Body of pancreas (tissue), 4 donors: ENCODE measurements around the gene CDH22. TPM values are rescaled to one million over a fixed set of nuclear protein-coding genes. Genes with fewer than 3 reads are reported as not detected.

Experiments
- ATAC-seq: fragments of 150-250 bp; one replicate; pipeline ENCODE4 v1.9.1; 2016
- DNase-seq, 4 donors: peaks; one replicate each; pipeline ENCODE4 v3.0.0-alpha.2; 2019
- H3K27ac ChIP-seq, 4 donors: fragments of 200-600 bp; sonication (generic); 1 replicate in 3 of 4; 2 replicates in 1 of 4; pipeline versions ENCODE4 v1.5.1 to v1.6.1; 2016 to 2019; ENCODE audit warnings: mild to moderate bottlenecking in 1 of 4, mixed read lengths in 1 of 4, moderate library complexity in 1 of 4
- H3K27me3 ChIP-seq, 2 donors: fragments of 200-600 bp; sonication (generic); one replicate each; pipeline ENCODE4 v1.6.0; 2016; ENCODE audit warnings: mild to moderate bottlenecking in 1 of 2
- H3K36me3 ChIP-seq, 2 donors: fragments of 200-600 bp; sonication (generic); replicated peaks in 1 of 2; 2 replicates each; pipeline ENCODE4 v1.5.1; 2016; ENCODE audit warnings: low read depth in 2 of 2; ENCODE audit not compliant: insufficient read depth in 1 of 2
- H3K4me1 ChIP-seq: fragments of 200-600 bp; sonication (generic); one replicate; pipeline ENCODE4 v1.6.0; 2016
- H3K4me3 ChIP-seq, 2 donors: fragments of 200-600 bp; sonication (generic); 1 replicate in 1 of 2; 2 replicates in 1 of 2; pipeline ENCODE4 v1.5.1; 2016 to 2019
- H3K9me3 ChIP-seq, 3 donors: fragments of 200-600 bp; sonication (generic); 1 replicate in 2 of 3; 2 replicates in 1 of 3; pipeline ENCODE4 v1.5.1; 2016
- POLR2A ChIP-seq, 3 donors: fragments of 450-650 bp; IDR thresholded peaks; one replicate each; pipeline ENCODE4 v1.6.1; 2016; ENCODE audit warnings: antibody characterized with exemption in 3 of 3, mild to moderate bottlenecking in 2 of 3
- WGBS, 2 donors: methylation state at CpG; one replicate each; pipeline ENCODE4 v1.1.5; 2017; 5-methylcytosine and 5-hydroxymethylcytosine counted together
- intact Hi-C: fragments of 100-400 bp; cut with DNase I; formaldehyde crosslinking; loops from one replicate; pipeline ENCODE4 v1.15.1; 2023
- total RNA-seq, 2 donors: library from RNA; depleted of rRNA; stranded (reverse); fragments of >200 nt; gene quantifications; one replicate each; pipeline ENCODE4 v1.1.0, GENCODE V29; 2016
- TF ChIP-seq, protein P1 (sequence below), 7 experiments: fragments of 450-650 bp in 4 of 7; fragments of 200-600 bp in 3 of 7; sonication (generic) in 3 of 7; IDR thresholded peaks; one replicate each; pipeline ENCODE4 v1.5.1; 2016 to 2019; ENCODE audit warnings: antibody characterized with exemption in 7 of 7

Gene CDH22
- total RNA-seq, 2 donors from 2014 or later, result 1.3 to 2.1 TPM

DNA sequence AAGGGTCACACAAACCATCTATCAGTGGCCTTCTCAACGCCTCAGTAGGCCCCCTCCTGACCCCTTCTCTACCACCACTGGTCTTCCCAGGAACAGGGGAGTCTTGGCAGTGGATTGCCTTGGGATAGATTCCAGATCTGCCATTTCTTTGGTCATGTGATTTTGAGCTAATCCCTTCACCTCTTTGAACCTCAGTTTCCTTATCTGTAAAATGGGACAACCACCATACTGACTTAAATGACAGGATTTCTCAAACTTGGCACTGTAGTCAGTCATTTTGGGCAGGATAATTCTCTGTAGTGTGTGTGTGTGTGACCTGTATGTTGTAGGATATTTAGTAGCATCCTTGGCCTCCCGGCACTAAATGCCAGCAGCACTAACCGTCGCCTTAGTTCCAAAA is 89.1 kb downstream of the CDH22 start:
- DNase-seq, result no peak
- Histone ChIP-seq H3K27ac (no peak overlapping the region), H3K36me3 (no peaks in the 10 kb centered on the region), H3K9me3 (no peaks in the 10 kb centered on the region), H3K4me3 (no peak overlapping the region), H3K27me3 (no peaks in the 10 kb centered on the region), H3K4me1 (no peaks in the 10 kb centered on the region)
- WGBS, 2 donors, result 88 to 91% methylated on average over 4 of the region's 4 CpGs
- intact Hi-C loops, result no loop called here
- ATAC-seq, result no peak
- TF ChIP-seq, protein P1, sequence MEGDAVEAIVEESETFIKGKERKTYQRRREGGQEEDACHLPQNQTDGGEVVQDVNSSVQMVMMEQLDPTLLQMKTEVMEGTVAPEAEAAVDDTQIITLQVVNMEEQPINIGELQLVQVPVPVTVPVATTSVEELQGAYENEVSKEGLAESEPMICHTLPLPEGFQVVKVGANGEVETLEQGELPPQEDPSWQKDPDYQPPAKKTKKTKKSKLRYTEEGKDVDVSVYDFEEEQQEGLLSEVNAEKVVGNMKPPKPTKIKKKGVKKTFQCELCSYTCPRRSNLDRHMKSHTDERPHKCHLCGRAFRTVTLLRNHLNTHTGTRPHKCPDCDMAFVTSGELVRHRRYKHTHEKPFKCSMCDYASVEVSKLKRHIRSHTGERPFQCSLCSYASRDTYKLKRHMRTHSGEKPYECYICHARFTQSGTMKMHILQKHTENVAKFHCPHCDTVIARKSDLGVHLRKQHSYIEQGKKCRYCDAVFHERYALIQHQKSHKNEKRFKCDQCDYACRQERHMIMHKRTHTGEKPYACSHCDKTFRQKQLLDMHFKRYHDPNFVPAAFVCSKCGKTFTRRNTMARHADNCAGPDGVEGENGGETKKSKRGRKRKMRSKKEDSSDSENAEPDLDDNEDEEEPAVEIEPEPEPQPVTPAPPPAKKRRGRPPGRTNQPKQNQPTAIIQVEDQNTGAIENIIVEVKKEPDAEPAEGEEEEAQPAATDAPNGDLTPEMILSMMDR (IDR thresholded peaks at IDR 0.05), result no peak
- no peak for TF ChIP-seq POLR2A (IDR thresholded peaks at IDR 0.05)

DNA sequence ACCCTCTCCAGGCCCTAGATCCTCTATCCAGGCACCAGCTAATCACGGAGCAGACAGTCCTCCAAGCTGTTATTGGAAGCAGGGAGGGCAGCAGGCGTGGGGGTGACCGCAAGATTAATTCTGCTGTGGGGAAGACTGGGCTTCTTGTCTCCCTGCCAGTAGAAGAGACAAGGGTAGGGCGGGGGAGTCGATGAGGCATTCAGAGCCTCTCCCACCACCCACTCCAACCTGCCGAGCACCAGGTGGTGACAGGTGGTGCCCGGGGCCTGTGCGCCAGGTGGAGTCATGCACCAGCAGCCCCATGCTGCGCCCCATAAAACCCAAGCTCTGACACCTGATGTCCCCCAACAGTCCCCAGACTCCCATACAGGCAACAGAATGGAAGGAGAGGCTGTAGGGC is 89.6 kb downstream of the CDH22 start:
- no peak for DNase-seq
- no peaks in the 10 kb centered on the region for H3K4me1 ChIP-seq
- H3K36me3 ChIP-seq, result no peaks in the 10 kb centered on the region
- H3K27me3 ChIP-seq, result no peaks in the 10 kb centered on the region
- no peak overlapping the region for H3K4me3 ChIP-seq
- 64 to 76% methylated on average over 6 to 9 of the region's 9 CpGs for WGBS, 2 donors
- no peak overlapping the region for H3K27ac ChIP-seq
- no peaks in the 10 kb centered on the region for H3K9me3 ChIP-seq
- no peak for ATAC-seq
- intact Hi-C loops, result no loop called here
- TF ChIP-seq POLR2A (IDR thresholded peaks at IDR 0.05), result no peak
- TF ChIP-seq, protein P1 (IDR thresholded peaks at IDR 0.05), result no peak

DNA sequence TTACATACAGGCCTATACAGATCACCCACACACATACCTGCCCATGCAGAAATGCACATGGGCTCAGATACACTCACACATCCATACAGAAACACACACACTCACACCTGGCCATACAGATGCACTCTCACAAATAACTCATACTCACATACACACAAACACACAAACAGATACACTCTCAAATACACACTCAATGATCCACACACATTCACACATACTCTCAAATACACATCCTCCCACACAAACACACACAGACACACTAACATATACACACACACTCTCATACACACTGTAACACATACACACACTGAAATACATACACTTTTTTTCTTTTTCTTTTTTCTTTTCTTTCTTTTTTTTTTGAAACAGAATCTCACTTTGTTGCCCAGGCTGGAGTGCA is 90.7 kb downstream of the CDH22 start:
- H3K27ac ChIP-seq, result no peak overlapping the region
- no peak overlapping the region for H3K4me3 ChIP-seq
- ATAC-seq (no peak), DNase-seq (no peak)
- no peaks in the 10 kb centered on the region for H3K36me3 ChIP-seq
- no peaks in the 10 kb centered on the region for H3K4me1 ChIP-seq
- intact Hi-C loops, result no loop called here
- no peaks in the 10 kb centered on the region for H3K9me3 ChIP-seq
- no peaks in the 10 kb centered on the region for H3K27me3 ChIP-seq
- TF ChIP-seq, protein P1 (IDR thresholded peaks at IDR 0.05), result no peak
- no peak for TF ChIP-seq POLR2A (IDR thresholded peaks at IDR 0.05)

DNA sequence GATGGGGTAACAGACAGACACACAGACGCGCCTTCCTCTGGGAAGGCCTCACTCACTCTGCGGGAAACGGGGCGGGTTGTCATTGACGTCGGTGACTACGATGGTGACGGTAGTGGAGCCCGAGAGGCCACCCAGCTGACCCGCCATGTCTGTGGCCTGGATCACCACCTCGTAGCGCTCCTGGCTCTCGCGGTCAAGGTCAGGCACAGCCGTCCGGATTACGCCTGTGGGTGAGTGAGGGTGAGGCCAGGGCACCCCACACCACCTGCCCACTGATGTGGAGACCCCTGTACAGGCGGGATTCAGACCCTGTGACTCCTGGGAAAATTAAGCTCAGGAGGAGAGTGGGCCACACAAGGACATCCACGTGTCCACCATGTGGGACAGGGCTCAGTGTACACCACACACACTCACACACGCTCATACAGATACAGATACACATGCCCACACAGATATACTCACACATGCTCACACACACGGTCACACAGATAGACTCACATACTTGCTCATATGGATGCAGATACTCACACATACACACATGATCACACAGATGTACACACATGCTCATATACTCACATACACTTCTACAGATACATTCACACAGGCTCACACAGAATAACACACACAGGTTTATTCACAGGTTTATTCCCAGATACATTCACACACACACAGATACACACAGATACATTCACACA is 91.4 kb downstream of the CDH22 start:
- Histone ChIP-seq H3K36me3 (no peaks in the 10 kb centered on the region), H3K9me3 (no peaks in the 10 kb centered on the region), H3K4me3 (no peak overlapping the region), H3K27ac (no peak overlapping the region), H3K4me1 (no peaks in the 10 kb centered on the region), H3K27me3 (no peaks in the 10 kb centered on the region)
- WGBS, 2 donors, result 83 to 86% methylated on average over 14 to 22 of the region's 22 CpGs
- DNase-seq (no peak), ATAC-seq (no peak)
- no peak for TF ChIP-seq POLR2A (IDR thresholded peaks at IDR 0.05)
- TF ChIP-seq, protein P1 (IDR thresholded peaks at IDR 0.05), result no peak
- intact Hi-C loops, result no loop called here
